NK-92 (cell line): ENCODE data around the gene CD320.
A peak's percentile ranks its signal among the peaks of the same experiment; 100 is the strongest.
"Not testable (repeated sequence)": the region's sequence is repeated elsewhere in the genome, so short reads cannot be mapped to it uniquely, and the experiment has no call there.

Experiments
- DNase-seq: peaks from one replicate; lab custom pipeline; 2025; ENCODE audit not compliant: unreplicated experiment; lab: John Stamatoyannopoulos, UW

CD320 gene

GRCh38 chr19:8333767-8334457, 25.8 kb upstream of the CD320 start:
- DNase-seq = no peak

- DNase-seq = no peak
Measured at GRCh38 chr19:8332976-8333766, 25.0 kb upstream of the CD320 start.

- no peak for DNase-seq
Measured at GRCh38 chr19:8331263-8331845, 23.2 kb upstream of the CD320 start.

GRCh38 chr19:8329996-8330395, 21.8 kb upstream of the CD320 start:
- no peak for DNase-seq

GRCh38 chr19:8325454-8325853, 17.3 kb upstream of the CD320 start:
- DNase-seq = no peak

GRCh38 chr19:8324186-8325050, 16.3 kb upstream of the CD320 start:
- no peak for DNase-seq

GRCh38 chr19:8323781-8324185, 15.6 kb upstream of the CD320 start:
- no peak for DNase-seq

- no peak for DNase-seq
Measured at GRCh38 chr19:8322638-8322997, 14.5 kb upstream of the CD320 start.

GRCh38 chr19:8321986-8322637, 14.0 kb upstream of the CD320 start:
- no peak for DNase-seq

GRCh38 chr19:8321067-8321985, 13.2 kb upstream of the CD320 start, which contains the start of the genes NDUFA7 and RPS28:
Gene NDUFA7, minus strand, starts transcription at chr19:8321375. Its CDS starts 17 bp downstream, at chr19:8321358.
Gene RPS28, plus strand, starts transcription at chr19:8321496. Its CDS starts 35 bp downstream, at chr19:8321531.
- DNase-seq = peak; percentile 83

GRCh38 chr19:8320564-8321066, 12.5 kb upstream of the CD320 start:
- DNase-seq = no peak

GRCh38 chr19:8319807-8320520, 11.8 kb upstream of the CD320 start:
- DNase-seq = no peak

- not testable (repeated sequence) for DNase-seq
Measured at GRCh38 chr19:8318835-8319234, 10.7 kb upstream of the CD320 start.

GRCh38 chr19:8316351-8317125, 8.4 kb upstream of the CD320 start:
- no peak for DNase-seq

- not testable (repeated sequence) for DNase-seq
Measured at GRCh38 chr19:8314981-8315640, 7.0 kb upstream of the CD320 start.

GRCh38 chr19:8311461-8312260, 3.5 kb upstream of the CD320 start:
- no peak for DNase-seq
